ENCODE results near the gene PGF.

DNA sequence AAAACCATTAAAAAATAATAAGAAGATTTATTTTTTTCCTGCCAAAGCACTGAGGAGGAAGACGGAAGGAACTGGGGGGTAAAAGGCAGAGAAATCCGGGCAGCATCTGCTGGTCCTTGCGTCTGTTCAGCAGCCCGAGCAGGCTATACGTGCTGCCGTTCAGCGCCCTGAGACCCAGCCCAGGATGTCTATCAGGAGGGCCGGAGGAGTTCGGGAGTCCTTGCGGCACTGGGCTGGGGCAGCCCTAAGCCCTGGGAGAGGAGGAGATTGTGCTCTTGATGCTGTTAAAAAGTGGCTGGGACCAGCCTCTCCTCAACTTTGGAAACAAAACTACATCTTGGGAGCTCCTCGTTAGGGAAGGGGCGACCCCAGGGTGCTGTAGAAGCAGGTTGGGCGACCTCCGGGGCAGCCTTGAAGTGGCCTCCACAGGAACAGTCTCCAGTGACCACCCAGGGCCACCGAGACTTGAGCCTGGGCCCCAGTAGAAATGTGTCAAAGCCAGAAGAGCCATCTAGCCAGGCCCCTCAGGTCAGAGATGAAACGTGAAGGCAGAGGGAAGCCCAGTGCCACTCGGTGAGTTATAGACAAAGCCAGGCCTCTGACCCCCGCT is 14.3 kb downstream of the PGF start:
- no peak for TF ChIP-seq ZNF274 (IDR thresholded peaks at IDR 0.05; ENCODE audit: low read depth, low read length)
- TF ChIP-seq SUZ12 (IDR thresholded peaks at IDR 0.05; ENCODE audit: extremely low read depth, insufficient read depth, insufficient read length) = no peak
- no peak for TF ChIP-seq YY1 (IDR thresholded peaks at IDR 0.05; ENCODE audit: insufficient read depth, insufficient read length)
